ENCODE measurements around the gene ADAMTS8. TPM values are rescaled to one million over a fixed set of nuclear protein-coding genes. Genes with fewer than 3 reads are reported as not detected.

The ADAMTS8 gene
- polyA plus RNA-seq, 1 donor (not counting 4 experiments of a cell fraction or from before 2014, with no cell fraction given): not detected

DNA sequence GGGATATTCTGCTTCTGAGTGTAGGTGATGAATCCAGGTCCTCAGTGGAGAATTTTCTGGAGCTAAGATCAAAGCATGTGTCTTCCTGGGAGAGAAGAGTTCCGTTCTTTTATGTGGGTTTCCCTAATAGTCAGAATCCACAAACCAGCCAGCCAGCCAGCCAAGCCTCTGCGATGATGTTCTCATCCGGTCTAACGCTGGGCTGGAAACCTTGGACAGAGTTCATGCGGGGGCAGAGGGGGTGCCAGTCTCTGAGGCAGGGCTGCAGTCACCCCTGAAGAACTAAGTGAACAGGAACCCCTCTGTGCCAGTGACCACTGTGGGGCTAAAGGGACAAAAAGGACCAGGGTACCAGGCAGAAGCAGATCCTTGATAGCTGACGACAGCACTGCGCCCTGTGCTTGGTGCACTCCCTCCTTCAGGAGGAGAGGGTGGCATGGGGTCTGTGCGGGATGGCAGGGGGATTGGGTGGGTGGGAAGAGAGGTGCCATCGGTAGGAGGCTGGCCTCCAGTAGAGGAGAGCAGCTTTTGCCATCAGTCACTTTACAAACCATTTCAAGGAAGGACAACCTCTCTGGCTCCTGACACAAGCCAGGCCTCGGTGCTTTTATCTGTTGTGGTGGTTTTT is 47.1 kb upstream of the ADAMTS8 start:
- Histone ChIP-seq H3K9me1 (ENCODE audit: control insufficient read depth, extremely low read depth, insufficient read depth, low read length) (no peaks in the 10 kb centered on the region), H3K4me1 (ENCODE audit: control insufficient read depth, extremely low read depth, insufficient read depth, low read length) (no peaks in the 10 kb centered on the region), H3K36me3 (ENCODE audit: control insufficient read depth in 2 of 2, extremely low read depth in 1 of 2, insufficient read depth in 2 of 2, low read length in 2 of 2) (no peaks in the 10 kb centered on the region), H3K9ac (ENCODE audit: control insufficient read depth, extremely low read depth, insufficient read depth, low read length) (no peak overlapping the region), H3K27ac (ENCODE audit: control insufficient read depth, insufficient read depth, low read length) (no peak overlapping the region), H3K9me3 (ENCODE audit: control insufficient read depth, low read depth, low read length) (no peaks in the 10 kb centered on the region), H3K79me2 (ENCODE audit: control insufficient read depth, insufficient read depth, low read length) (no peaks in the 10 kb centered on the region), H2AFZ (ENCODE audit: control insufficient read depth, low read length) (no peak overlapping the region), H4K20me1 (ENCODE audit: control insufficient read depth, extremely low read depth, insufficient read depth, low read length) (no peaks in the 10 kb centered on the region), H3K4me2 (ENCODE audit: control insufficient read depth, extremely low read depth, insufficient read depth, low read depth, low read length) (no peak overlapping the region), H3K4me3 (ENCODE audit: control insufficient read depth in 2 of 3, extremely low read depth in 1 of 3, insufficient read depth in 2 of 3, low read depth in 1 of 3, low read length in 3 of 3) (no peak overlapping the region), H3K27me3 (ENCODE audit: control insufficient read depth, extremely low read depth, insufficient read depth, low read length) (no peaks in the 10 kb centered on the region)
- DNase-seq (ENCODE audit: low read depth, low spot score) (no peak), FAIRE-seq (no peak)
- TF ChIP-seq, protein P1, sequence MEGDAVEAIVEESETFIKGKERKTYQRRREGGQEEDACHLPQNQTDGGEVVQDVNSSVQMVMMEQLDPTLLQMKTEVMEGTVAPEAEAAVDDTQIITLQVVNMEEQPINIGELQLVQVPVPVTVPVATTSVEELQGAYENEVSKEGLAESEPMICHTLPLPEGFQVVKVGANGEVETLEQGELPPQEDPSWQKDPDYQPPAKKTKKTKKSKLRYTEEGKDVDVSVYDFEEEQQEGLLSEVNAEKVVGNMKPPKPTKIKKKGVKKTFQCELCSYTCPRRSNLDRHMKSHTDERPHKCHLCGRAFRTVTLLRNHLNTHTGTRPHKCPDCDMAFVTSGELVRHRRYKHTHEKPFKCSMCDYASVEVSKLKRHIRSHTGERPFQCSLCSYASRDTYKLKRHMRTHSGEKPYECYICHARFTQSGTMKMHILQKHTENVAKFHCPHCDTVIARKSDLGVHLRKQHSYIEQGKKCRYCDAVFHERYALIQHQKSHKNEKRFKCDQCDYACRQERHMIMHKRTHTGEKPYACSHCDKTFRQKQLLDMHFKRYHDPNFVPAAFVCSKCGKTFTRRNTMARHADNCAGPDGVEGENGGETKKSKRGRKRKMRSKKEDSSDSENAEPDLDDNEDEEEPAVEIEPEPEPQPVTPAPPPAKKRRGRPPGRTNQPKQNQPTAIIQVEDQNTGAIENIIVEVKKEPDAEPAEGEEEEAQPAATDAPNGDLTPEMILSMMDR (optimal IDR thresholded peaks at IDR 0.05 in 1 of 3, IDR thresholded peaks at IDR 0.05 in 1 of 3, conservative IDR thresholded peaks at IDR 0.05 in 1 of 3; ENCODE audit: extremely low read depth in 1 of 3, insufficient read depth in 2 of 3, low read length in 3 of 3): no peak
- TF ChIP-seq EZH2 (IDR thresholded peaks at IDR 0.05; ENCODE audit: low read length): no peak
- dilution Hi-C loops (cut with MboI; ENCODE audit: extremely low pct_ligation_motif_present, low sequenced_read_pairs): no loop called here

DNA sequence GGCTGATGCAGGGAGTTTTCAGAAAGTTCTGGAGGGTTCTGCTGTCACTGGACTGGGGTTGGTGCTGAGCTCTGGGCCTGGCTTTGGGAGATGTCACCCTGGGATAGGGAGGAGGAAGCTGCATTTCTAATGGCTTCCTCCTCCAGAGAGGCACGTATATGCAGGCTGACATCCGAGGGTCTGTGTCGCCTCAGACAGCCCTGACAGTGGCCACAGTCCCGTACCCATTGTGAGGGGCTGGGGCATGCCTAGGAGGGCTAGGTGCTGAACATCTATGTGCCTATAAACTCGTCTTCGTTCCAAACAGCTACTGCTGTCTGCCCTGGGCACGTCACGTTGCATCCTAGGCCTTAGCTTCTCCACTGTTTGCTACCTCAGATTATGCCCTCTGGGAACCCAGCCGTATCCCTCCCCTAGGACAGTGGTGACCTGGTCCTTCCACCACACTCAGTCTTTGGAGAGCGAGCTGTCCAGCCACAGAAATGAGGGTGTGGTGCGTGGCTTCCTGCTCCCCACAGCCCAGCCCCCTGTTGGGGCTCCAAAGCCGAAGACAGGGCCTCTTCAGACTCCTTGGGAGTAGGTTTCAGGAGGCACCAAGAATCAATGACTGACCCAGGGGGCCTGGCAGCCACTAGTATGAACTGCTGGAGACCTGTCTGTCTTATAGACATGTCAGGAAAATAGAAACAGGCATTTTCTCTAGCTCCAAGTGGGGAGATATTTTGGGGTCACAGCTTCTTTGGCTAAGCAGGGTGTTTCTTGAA is 46.4 kb upstream of the ADAMTS8 start:
- no peak overlapping the region for H3K4me3 ChIP-seq (ENCODE audit: control insufficient read depth in 2 of 3, extremely low read depth in 1 of 3, insufficient read depth in 2 of 3, low read depth in 1 of 3, low read length in 3 of 3)
- H2AFZ ChIP-seq (ENCODE audit: control insufficient read depth, low read length): no peak overlapping the region
- no peak for DNase-seq (ENCODE audit: low read depth, low spot score)
- H3K4me1 ChIP-seq (ENCODE audit: control insufficient read depth, extremely low read depth, insufficient read depth, low read length): no peaks in the 10 kb centered on the region
- no peaks in the 10 kb centered on the region for H3K9me1 ChIP-seq (ENCODE audit: control insufficient read depth, extremely low read depth, insufficient read depth, low read length)
- dilution Hi-C loops (cut with MboI; ENCODE audit: extremely low pct_ligation_motif_present, low sequenced_read_pairs): no loop called here
- no peaks in the 10 kb centered on the region for H3K9me3 ChIP-seq (ENCODE audit: control insufficient read depth, low read depth, low read length)
- no peaks in the 10 kb centered on the region for H3K27me3 ChIP-seq (ENCODE audit: control insufficient read depth, extremely low read depth, insufficient read depth, low read length)
- no peak overlapping the region for H3K9ac ChIP-seq (ENCODE audit: control insufficient read depth, extremely low read depth, insufficient read depth, low read length)
- H3K4me2 ChIP-seq (ENCODE audit: control insufficient read depth, extremely low read depth, insufficient read depth, low read depth, low read length): no peak overlapping the region
- no peaks in the 10 kb centered on the region for H3K79me2 ChIP-seq (ENCODE audit: control insufficient read depth, insufficient read depth, low read length)
- H3K27ac ChIP-seq (ENCODE audit: control insufficient read depth, insufficient read depth, low read length): no peak overlapping the region
- no peaks in the 10 kb centered on the region for H4K20me1 ChIP-seq (ENCODE audit: control insufficient read depth, extremely low read depth, insufficient read depth, low read length)
- FAIRE-seq: no peak
- no peak for TF ChIP-seq EZH2 (IDR thresholded peaks at IDR 0.05; ENCODE audit: low read length)
- TF ChIP-seq, protein P1 (optimal IDR thresholded peaks at IDR 0.05 in 1 of 3, IDR thresholded peaks at IDR 0.05 in 1 of 3, conservative IDR thresholded peaks at IDR 0.05 in 1 of 3; ENCODE audit: extremely low read depth in 1 of 3, insufficient read depth in 2 of 3, low read length in 3 of 3): no peak
- no peaks in the 10 kb centered on the region for H3K36me3 ChIP-seq (ENCODE audit: control insufficient read depth in 2 of 2, extremely low read depth in 1 of 2, insufficient read depth in 2 of 2, low read length in 2 of 2)
